Adrenal gland (tissue), 12 donors: ENCODE data around the gene GPX1. TPM values are rescaled to one million over a fixed set of nuclear protein-coding genes. Genes with fewer than 3 reads are reported as not detected.

Experiments used
- DNase-seq, 7 donors: peaks; one replicate each; pipeline ENCODE4 v3.0.0-alpha.2; 2019 to 2020
- H3K27ac ChIP-seq, 5 donors: fragments of 200-600 bp; sonication (generic) in 4 of 5; 1 replicate in 3 of 5; 2 replicates in 2 of 5; pipeline versions ENCODE4 v1.5.1 to v1.8.0; 2016 to 2020; ENCODE audit warnings: mild to moderate bottlenecking in 1 of 5
- H3K27me3 ChIP-seq: fragments of 200-600 bp; 2 replicates; pipeline ENCODE4 v1.8.0; 2021
- H3K36me3 ChIP-seq, 2 donors: fragments of 200-600 bp; replicated peaks in 1 of 2; 1 replicate in 1 of 2; 2 replicates in 1 of 2; pipeline versions ENCODE4 v1.5.1 to v1.8.0; 2018 to 2022
- H3K4me1 ChIP-seq, 2 donors: fragments of 200-600 bp; replicated peaks in 1 of 2; 1 replicate in 1 of 2; 2 replicates in 1 of 2; pipeline versions ENCODE4 v1.5.1 to v1.8.0; 2018 to 2021
- H3K4me3 ChIP-seq, 4 donors: fragments of 200-600 bp; sonication (generic) in 3 of 4; one replicate each; pipeline ENCODE4 v1.5.1; 2016 to 2018
- H3K9me3 ChIP-seq, 3 donors: fragments of 200-600 bp; sonication (generic) in 1 of 3; replicated peaks in 1 of 3; 1 replicate in 2 of 3; 2 replicates in 1 of 3; pipeline versions ENCODE4 v1.5.1 to v1.8.0; 2016 to 2021
- POLR2A ChIP-seq, 2 donors: fragments of 450-650 bp; IDR thresholded peaks; one replicate each; pipeline ENCODE4 v1.6.1; 2017; ENCODE audit warnings: antibody characterized with exemption in 2 of 2, mild to moderate bottlenecking in 2 of 2, moderate library complexity in 1 of 2
- WGBS, 4 donors: extraction: QIAGEN DNeasy Blood & Tissue Kit in 2 of 4; methylation state at CpG; one replicate each; pipeline versions ENCODE4 v1.1.5 to v1.1.7; 2013 to 2017; 5-methylcytosine and 5-hydroxymethylcytosine counted together
- intact Hi-C, 2 donors: fragments of 100-400 bp; cut with DNase I; formaldehyde crosslinking; loops; one replicate each; pipeline versions ENCODE4 v1.14.1 to v1.15.0; 2022 to 2023
- polyA plus RNA-seq, 3 donors: library from polyadenylated mRNA; stranded (reverse); fragments of 200-250 nt in 2 of 3; fragments of 350-450 nt in 1 of 3; fragmentation: Illumina TruSeq in 1 of 3; extraction: RNeasy Lipid Tissue Mini Kit (QIAGEN cat#74804) in 1 of 3; gene quantifications; one replicate each; pipeline ENCODE4 v1.2.3, GENCODE V29; 2013 to 2014
- total RNA-seq, 9 donors: library from RNA; depleted of rRNA in 4 of 9; stranded (reverse); fragments of >200 nt in 4 of 9; fragments of 120-200 nt in 1 of 9; fragmentation: NEBNext Ultra II Directional in 1 of 9; extraction: Animal tissue kit (Norgen Biotek cat#: 25700) in 1 of 9; gene quantifications; one replicate each; pipeline versions ENCODE4 v1.1.0 to v1.2.4, GENCODE V29; 2013 to 2023
- TF ChIP-seq, protein P1 (sequence below), 6 experiments: fragments of 450-650 bp in 4 of 6; fragments of 200-600 bp in 2 of 6; sonication (generic) in 1 of 6; IDR thresholded peaks; 1 replicate in 5 of 6; 2 replicates in 1 of 6; pipeline versions ENCODE4 v1.5.1 to v1.8.0; 2016 to 2021; ENCODE audit warnings: antibody characterized with exemption in 6 of 6, mild to moderate bottlenecking in 2 of 6, moderate library complexity in 1 of 6
- donor health status: healthy with polysubstance abuse.
- donor health status: Bipolar disorder and iron deficiency.
- donor health status: DM: yes; HTN: yes; CAD: no.
- donor health status: DM: no; HTN: no; CAD: no.
- donor health status: DM: no; HTN: no; CAD: no.
- donor health status: DM: yes; HTN: yes; CAD: no.

GPX1 gene
- total and polyA plus RNA-seq, 12 donors = 60.3 to 1,200 (median 517) TPM

DNA sequence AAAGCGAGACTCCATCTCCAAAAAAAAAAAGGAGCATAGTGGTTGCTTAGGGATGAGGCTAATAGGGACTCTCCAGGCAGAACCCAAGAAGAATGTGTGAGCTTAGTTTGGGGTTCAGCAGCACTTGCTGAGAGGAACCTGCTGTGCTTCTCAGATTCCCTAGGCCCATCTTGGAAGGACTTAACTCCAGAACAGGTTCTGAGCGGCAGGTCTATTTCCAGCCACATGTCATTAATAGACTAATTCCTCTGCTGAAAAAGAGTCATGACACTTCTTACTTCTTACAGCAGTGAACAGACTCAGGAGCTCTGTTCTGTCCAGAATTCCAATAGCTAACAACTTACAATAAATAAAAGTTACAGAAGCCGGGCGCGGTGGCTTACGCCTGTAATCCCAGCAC lies 31.1 kb upstream of the GPX1 start:
- WGBS, 4 donors = 95 to 99% (median 98%) methylated on average over 6 of the region's 6 CpGs
- intact Hi-C loops = no loop called here
- Histone ChIP-seq H3K4me3 (no peak overlapping the region), H3K4me1 (peaks cover 6 to 49% of the 10 kb centered on the region in 2 donors), H3K9me3 (no peaks in the 10 kb centered on the region), H3K27ac (no peak overlapping the region), H3K27me3 (no peaks in the 10 kb centered on the region), H3K36me3 (no peaks in the 10 kb centered on the region)
- DNase-seq = no peak
- TF ChIP-seq, protein P1, sequence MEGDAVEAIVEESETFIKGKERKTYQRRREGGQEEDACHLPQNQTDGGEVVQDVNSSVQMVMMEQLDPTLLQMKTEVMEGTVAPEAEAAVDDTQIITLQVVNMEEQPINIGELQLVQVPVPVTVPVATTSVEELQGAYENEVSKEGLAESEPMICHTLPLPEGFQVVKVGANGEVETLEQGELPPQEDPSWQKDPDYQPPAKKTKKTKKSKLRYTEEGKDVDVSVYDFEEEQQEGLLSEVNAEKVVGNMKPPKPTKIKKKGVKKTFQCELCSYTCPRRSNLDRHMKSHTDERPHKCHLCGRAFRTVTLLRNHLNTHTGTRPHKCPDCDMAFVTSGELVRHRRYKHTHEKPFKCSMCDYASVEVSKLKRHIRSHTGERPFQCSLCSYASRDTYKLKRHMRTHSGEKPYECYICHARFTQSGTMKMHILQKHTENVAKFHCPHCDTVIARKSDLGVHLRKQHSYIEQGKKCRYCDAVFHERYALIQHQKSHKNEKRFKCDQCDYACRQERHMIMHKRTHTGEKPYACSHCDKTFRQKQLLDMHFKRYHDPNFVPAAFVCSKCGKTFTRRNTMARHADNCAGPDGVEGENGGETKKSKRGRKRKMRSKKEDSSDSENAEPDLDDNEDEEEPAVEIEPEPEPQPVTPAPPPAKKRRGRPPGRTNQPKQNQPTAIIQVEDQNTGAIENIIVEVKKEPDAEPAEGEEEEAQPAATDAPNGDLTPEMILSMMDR (IDR thresholded peaks at IDR 0.05) = no peak
- no peak for TF ChIP-seq POLR2A (IDR thresholded peaks at IDR 0.05)

DNA sequence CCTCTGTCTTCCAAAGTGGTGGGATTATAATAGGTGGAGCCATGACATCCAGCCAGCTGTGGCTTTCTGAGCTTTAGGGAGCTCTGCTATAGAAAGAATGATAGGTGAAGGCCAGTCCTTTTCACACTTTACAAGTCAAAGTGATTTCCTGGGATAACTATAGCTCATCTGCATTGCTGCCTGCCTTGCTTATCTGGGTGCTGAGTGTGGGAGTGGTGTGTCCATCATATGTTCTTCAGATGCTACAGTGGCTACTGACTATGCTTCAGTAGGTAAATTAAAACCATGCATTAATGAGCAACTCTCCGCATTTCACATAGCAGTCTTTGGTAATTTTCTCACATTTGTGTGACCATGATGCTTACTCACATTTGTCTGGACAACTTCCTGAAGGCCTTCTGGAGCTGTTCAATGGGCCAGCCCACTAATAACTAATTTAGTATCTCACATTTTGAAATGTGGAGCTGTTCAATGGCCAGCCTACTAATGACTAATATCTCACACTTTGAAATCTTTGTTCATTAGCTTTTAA lies 30.2 kb upstream of the GPX1 start:
- H3K36me3 ChIP-seq = no peaks in the 10 kb centered on the region

DNA sequence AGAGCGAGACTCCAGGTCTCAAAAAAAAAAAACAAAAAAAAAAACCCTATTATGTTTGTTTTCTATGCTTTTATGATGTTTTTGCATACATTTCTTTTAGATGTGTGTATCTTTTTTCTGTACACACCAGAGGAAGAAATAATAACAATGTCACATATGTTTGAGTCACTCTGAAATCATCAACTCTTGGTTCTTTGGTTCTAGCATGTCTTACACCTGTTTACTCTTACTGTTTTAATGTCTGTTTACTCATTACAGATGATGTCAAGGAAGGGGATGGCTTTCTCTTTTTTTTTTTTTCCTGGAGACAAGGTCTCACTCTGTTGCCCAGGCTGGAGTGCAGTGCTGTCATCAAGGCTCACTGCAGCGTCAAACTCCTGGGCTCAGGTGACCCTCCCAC lies 29.6 kb upstream of the GPX1 start:
- H3K27ac ChIP-seq = no peak overlapping the region
- peaks cover 4 to 52% of the 10 kb centered on the region in 2 donors for H3K4me1 ChIP-seq
- 74 to 85% (median 76%) methylated on average over 2 of the region's 2 CpGs for WGBS, 4 donors
- H3K9me3 ChIP-seq = no peaks in the 10 kb centered on the region
- no peaks in the 10 kb centered on the region for H3K36me3 ChIP-seq
- intact Hi-C loops = no loop called here
- no peak for DNase-seq
- no peak overlapping the region for H3K4me3 ChIP-seq
- no peaks in the 10 kb centered on the region for H3K27me3 ChIP-seq
- TF ChIP-seq, protein P1 (IDR thresholded peaks at IDR 0.05) = no peak
- no peak for TF ChIP-seq POLR2A (IDR thresholded peaks at IDR 0.05)

More for the DNA sequence above, 30.2 kb upstream of the GPX1 start:
- no peaks in the 10 kb centered on the region for H3K27me3 ChIP-seq
- no peak for TF ChIP-seq POLR2A (IDR thresholded peaks at IDR 0.05)
- TF ChIP-seq, protein P1 (IDR thresholded peaks at IDR 0.05) = no peak
- intact Hi-C loops = no loop called here
- whole genome bisulfite sequencing, 4 donors = 76 to 93% (median 79%) methylated on average over 1 of the region's 1 CpG
- no peaks in the 10 kb centered on the region for H3K9me3 ChIP-seq
- no peak overlapping the region for H3K27ac ChIP-seq
- H3K4me1 ChIP-seq = peaks cover 4 to 53% of the 10 kb centered on the region in 2 donors
- H3K4me3 ChIP-seq = no peak overlapping the region
- DNase-seq = no peak

DNA sequence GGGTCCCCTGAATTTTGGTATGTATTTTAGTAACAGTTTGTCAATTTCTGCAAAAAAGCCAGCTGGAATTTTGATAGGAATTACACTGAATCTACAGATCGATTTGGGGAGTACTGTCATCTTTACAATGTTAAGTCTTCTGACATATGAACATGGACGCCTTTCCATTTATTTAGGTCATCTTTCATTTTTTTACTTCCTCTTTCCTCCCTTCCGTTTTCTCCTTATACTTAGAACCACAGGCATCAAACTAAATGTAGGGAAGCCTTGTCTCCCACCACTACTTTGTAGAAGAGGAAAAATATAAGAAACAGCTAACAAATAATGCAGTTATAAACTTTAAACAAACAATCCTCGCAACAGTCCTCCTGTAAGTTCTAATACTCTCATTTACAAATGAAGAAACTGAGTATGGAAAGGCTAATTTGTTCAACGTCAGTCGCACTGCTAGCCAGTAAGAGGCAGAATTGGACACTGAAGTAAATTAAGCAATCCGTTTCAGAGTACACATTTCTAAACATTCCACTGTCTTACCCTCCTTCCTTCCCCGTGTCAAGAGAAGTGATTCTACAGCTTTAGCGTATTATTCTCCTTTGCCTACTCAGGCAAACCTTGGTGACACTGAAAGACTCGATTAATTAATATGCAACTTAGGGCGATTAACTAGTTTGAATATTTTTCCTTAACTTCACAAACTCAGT lies 28.1 kb upstream of the GPX1 start:
- H3K27me3 ChIP-seq = no peaks in the 10 kb centered on the region
- intact Hi-C loops = no loop called here
- H3K36me3 ChIP-seq = no peaks in the 10 kb centered on the region
- no peak for TF ChIP-seq POLR2A (IDR thresholded peaks at IDR 0.05)
- TF ChIP-seq, protein P1 (IDR thresholded peaks at IDR 0.05) = no peak
- H3K9me3 ChIP-seq = no peaks in the 10 kb centered on the region
- H3K27ac ChIP-seq = peak overlapping the region in 1 of 5 donors; percentile 37
- DNase-seq = no peak
- peaks cover 4 to 46% of the 10 kb centered on the region in 2 donors for H3K4me1 ChIP-seq
- no peak overlapping the region for H3K4me3 ChIP-seq
- 70 to 75% (median 72%) methylated on average over 11 of the region's 11 CpGs for WGBS, 4 donors
